ENCODE results near the gene GADD45GIP1.

GRCh38 chr19:12987190-12987589, 30.2 kb upstream of the GADD45GIP1 start:
- TF ChIP-seq CTCF (IDR thresholded peaks at IDR 0.05) (no peak), POLR2A (IDR thresholded peaks at IDR 0.05) (no peak)
